SK-N-SH (cell line): Measurements from ENCODE around the gene ITM2B.

Experiments
- CTCF ChIP-seq: fragments of 200-600 bp; sonication (generic); IDR thresholded peaks from 2 replicates; pipeline ENCODE4 v1.6.1; 2017; ENCODE audit warnings: antibody characterized with exemption, mild to moderate bottlenecking, moderate library complexity
- EZH2phosphoT487 ChIP-seq: fragments of 200-600 bp; sonication (generic); IDR thresholded peaks from 2 replicates; pipeline ENCODE4 v1.6.1; 2017; ENCODE audit warnings: low read depth, mixed run types, mild to moderate bottlenecking, antibody characterized with exemption, moderate library complexity, borderline replicate concordance
- FOXM1 ChIP-seq: IDR thresholded peaks from 2 replicates; pipeline ENCODE4 v1.4.0; 2012; ENCODE audit warnings: low read depth, mild to moderate bottlenecking
- MAX ChIP-seq: IDR thresholded peaks from 2 replicates; pipeline ENCODE4 v1.4.0; 2012; ENCODE audit warnings: low read depth
- NRF1 ChIP-seq: IDR thresholded peaks from 2 replicates; pipeline ENCODE4 v1.6.1; 2012; ENCODE audit warnings: low read depth, mild to moderate bottlenecking, low read length
- RAD21 ChIP-seq: IDR thresholded peaks from 2 replicates; pipeline ENCODE4 v1.6.1; 2012; ENCODE audit warnings: mild to moderate bottlenecking, low read length
- RCOR1 ChIP-seq: fragments of 150-350 bp; IDR thresholded peaks from 2 replicates; pipeline ENCODE4 v1.6.1; 2017; ENCODE audit warnings: antibody characterized with exemption, low read length
- REST ChIP-seq: IDR thresholded peaks from 2 replicates; pipeline ENCODE4 v1.6.1; 2012; ENCODE audit warnings: mild to moderate bottlenecking, low read depth, low read length, moderate library complexity
- RFX5 ChIP-seq: IDR thresholded peaks from 2 replicates; pipeline ENCODE4 v1.6.1; 2012; ENCODE audit warnings: mild to moderate bottlenecking, improper control_type of control experiment, low read length
- SIN3A ChIP-seq: IDR thresholded peaks from 2 replicates; pipeline ENCODE4 v1.6.1; 2012; ENCODE audit warnings: low read depth, mild to moderate bottlenecking, low read length, moderate library complexity, borderline replicate concordance
- TAF1 ChIP-seq: IDR thresholded peaks from 2 replicates; pipeline ENCODE4 v1.6.1; 2012; ENCODE audit warnings: low read depth, mild to moderate bottlenecking, low read length, moderate library complexity, borderline replicate concordance
- YY1 ChIP-seq: IDR thresholded peaks from 2 replicates; pipeline ENCODE4 v1.4.0; 2012; ENCODE audit warnings: low read depth, mild to moderate bottlenecking

GRCh38 chr13:48252176-48252575, 19.2 kb downstream of the ITM2B start:
- TF ChIP-seq CTCF, result no peak
- TF ChIP-seq FOXM1, result no peak
- TF ChIP-seq MAX, result no peak
- no peak for TF ChIP-seq RCOR1
- TF ChIP-seq REST, result no peak
- no peak for TF ChIP-seq NRF1
- no peak for TF ChIP-seq SIN3A
- TF ChIP-seq RFX5, result no peak
- no peak for TF ChIP-seq YY1
- TF ChIP-seq RAD21, result no peak
- TF ChIP-seq EZH2phosphoT487, result no peak
- TF ChIP-seq TAF1, result no peak
